ENCODE data around the gene GLRX.
"Not testable (repeated sequence)": the region's sequence is repeated elsewhere in the genome, so short reads cannot be mapped to it uniquely, and the experiment has no call there.

The GLRX gene

DNA sequence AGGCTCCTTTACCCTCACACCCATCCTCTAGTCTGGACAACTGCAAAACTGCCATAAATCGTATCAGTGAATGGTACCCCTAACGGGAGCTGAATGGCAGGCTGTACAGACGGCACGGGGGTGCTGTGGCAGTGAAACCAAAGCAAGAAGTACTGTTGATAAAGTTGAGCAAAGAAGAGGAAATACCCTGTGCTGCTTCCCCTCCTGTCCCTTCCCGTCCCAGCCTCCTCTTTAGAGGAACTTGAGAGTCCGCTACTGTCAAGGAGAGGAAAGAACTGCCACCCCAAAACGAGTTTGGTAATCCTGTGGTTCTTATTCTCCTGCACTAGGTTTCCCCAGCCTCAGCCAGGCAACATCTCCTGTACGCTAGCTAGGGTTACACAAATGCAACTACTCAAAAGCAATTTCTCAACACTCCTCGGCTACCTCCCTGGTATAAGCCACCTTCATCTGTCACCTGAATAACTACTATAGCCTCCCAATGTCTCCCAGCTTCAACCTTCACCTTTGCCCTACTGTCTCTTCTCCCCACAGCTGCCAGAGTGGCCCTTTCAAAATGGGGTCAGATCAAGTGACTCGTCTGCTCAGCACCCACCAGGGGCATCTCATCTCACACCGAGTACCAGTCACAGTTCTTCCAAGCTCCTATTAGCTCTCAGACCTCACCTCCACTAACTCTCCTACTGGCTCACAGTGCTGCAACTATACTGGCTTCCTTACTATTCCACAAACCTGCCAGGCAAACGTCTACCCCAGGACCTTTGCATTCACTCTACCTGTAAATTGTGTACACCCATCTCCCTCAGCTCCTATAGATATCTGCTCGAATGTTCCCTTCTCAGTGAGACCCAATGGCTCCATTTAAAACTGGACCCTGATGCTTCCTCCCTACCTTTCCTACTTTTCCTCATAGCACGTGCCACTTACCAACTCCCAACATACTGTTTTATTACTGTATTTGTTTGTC lies 4.1 kb downstream of the GLRX start:
- Histone ChIP-seq H3K27me3 (replicated peaks; ENCODE audit: control insufficient read depth, insufficient read depth, low read length) (no peaks in the 10 kb centered on the region), H3K4me3 (replicated peaks; ENCODE audit: low read depth, low read length) (peak overlapping the region; percentile 94), H3K36me3 (ENCODE audit: control insufficient read depth, insufficient read depth, low read length) (peaks cover 10% of the 10 kb centered on the region; the same call in 1 of the 2 replicates)
- TF ChIP-seq, protein P1, sequence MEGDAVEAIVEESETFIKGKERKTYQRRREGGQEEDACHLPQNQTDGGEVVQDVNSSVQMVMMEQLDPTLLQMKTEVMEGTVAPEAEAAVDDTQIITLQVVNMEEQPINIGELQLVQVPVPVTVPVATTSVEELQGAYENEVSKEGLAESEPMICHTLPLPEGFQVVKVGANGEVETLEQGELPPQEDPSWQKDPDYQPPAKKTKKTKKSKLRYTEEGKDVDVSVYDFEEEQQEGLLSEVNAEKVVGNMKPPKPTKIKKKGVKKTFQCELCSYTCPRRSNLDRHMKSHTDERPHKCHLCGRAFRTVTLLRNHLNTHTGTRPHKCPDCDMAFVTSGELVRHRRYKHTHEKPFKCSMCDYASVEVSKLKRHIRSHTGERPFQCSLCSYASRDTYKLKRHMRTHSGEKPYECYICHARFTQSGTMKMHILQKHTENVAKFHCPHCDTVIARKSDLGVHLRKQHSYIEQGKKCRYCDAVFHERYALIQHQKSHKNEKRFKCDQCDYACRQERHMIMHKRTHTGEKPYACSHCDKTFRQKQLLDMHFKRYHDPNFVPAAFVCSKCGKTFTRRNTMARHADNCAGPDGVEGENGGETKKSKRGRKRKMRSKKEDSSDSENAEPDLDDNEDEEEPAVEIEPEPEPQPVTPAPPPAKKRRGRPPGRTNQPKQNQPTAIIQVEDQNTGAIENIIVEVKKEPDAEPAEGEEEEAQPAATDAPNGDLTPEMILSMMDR (IDR thresholded peaks at IDR 0.05; ENCODE audit: insufficient read depth, low read length, poor library complexity, severe bottlenecking) = no peak
- no peak for DNase-seq (ENCODE audit: extremely low read depth, insufficient read length)

DNA sequence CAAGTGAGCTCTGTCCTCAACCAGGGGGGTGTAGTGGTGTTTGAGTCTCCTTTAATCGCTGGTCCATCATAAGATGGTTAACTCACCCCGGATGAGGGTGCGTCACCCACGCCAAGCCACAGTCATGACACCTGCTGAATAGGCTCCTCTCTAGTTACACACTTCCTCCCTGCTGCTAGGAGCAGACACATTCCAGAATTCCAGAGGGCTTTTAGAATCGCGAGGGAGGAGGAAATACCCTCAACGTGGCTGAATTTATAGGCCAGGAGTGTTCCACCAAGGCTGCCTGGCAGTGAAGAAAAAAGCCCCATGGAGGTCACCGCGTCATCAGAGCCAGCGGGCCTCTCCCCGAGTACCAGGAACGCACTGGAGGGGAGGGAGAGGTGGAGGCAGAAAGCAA lies 5.1 kb downstream of the GLRX start:
- TF ChIP-seq, protein P1 (IDR thresholded peaks at IDR 0.05; ENCODE audit: insufficient read depth, low read length, poor library complexity, severe bottlenecking) = no peak
- Histone ChIP-seq H3K4me3 (replicated peaks; ENCODE audit: low read depth, low read length) (peak overlapping the region; percentile 94), H3K36me3 (ENCODE audit: control insufficient read depth, insufficient read depth, low read length) (peaks cover 10% of the 10 kb centered on the region; the same call in 1 of the 2 replicates), H3K27me3 (replicated peaks; ENCODE audit: control insufficient read depth, insufficient read depth, low read length) (no peaks in the 10 kb centered on the region)
- no peak for DNase-seq (ENCODE audit: extremely low read depth, insufficient read length)

DNA sequence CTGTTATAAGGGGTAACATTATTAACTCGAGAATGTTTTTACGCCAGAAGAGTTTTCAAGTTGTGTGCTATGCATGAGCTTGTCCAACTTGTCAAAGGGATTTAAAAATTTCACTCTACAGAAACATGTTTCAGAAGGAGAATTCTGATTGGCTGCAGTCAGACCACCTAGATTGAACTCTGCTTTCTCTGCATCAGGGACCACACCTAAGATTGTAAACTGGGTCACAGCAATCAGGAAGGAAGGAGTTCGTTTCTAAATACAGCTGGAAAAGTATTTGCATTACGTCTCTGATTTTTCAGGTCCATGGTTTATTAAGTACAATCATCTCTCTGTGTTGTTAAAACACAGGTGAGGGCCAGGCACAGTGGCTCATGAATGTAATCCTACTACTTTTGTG lies 5.8 kb downstream of the GLRX start:
- TF ChIP-seq, protein P1 (IDR thresholded peaks at IDR 0.05; ENCODE audit: insufficient read depth, low read length, poor library complexity, severe bottlenecking) = no peak
- no peak overlapping the region for H3K4me3 ChIP-seq (replicated peaks; ENCODE audit: low read depth, low read length)
- H3K36me3 ChIP-seq (ENCODE audit: control insufficient read depth, insufficient read depth, low read length) = peaks cover 13% of the 10 kb centered on the region
- DNase-seq (ENCODE audit: extremely low read depth, insufficient read length) = no peak
- H3K27me3 ChIP-seq (replicated peaks; ENCODE audit: control insufficient read depth, insufficient read depth, low read length) = no peaks in the 10 kb centered on the region

DNA sequence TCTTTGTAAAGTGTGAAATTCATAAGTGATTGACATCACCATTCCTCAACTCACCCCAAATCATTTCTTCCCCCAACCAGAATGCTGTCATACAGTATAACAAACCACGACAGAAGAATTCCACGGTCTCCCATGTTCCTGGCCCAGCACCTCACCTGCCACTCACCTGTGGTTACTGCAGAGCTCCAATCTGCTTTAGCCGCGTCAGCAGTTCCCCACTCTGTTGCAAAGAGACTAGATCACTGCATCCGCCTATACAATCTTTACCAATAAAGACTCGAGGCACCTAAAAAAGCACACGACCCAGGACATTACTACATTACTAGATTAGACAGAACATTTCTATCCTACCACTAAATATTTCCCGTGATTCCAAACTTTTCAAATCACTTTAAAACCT lies 6.2 kb downstream of the GLRX start:
- Histone ChIP-seq H3K36me3 (ENCODE audit: control insufficient read depth, insufficient read depth, low read length) (peaks cover 13% of the 10 kb centered on the region), H3K27me3 (replicated peaks; ENCODE audit: control insufficient read depth, insufficient read depth, low read length) (no peaks in the 10 kb centered on the region), H3K4me3 (replicated peaks; ENCODE audit: low read depth, low read length) (no peak overlapping the region)
- TF ChIP-seq, protein P1 (IDR thresholded peaks at IDR 0.05; ENCODE audit: insufficient read depth, low read length, poor library complexity, severe bottlenecking) = no peak
- no peak for DNase-seq (ENCODE audit: extremely low read depth, insufficient read length)

DNA sequence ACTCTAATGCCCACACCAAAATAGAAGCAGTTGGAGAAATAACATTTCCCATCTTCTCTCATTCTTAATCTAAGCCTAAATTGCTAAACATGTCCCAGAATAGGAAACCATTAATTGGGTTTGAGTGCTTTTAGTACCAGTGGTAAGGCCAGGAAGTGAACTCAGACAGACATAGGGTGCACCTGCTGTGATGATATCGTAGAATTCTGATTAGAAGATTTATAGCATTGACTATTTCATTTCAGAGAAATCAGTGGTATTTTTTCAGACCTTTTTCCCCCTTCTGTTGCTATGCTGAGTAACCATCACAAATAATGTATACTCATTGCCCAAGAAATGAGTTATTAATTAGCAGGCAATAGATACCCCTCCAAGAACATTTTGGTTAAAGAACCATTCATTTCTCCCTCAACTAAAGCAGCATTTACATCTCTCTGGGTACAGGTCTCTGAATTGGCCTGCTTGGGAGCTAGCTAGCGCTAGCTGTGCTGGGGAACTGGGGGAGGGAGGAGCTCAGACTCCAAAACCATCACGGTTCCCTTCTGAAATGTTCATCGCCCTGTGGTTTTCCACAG lies 7.3 kb downstream of the GLRX start:
- Histone ChIP-seq H3K27me3 (replicated peaks; ENCODE audit: control insufficient read depth, insufficient read depth, low read length) (no peaks in the 10 kb centered on the region), H3K4me3 (replicated peaks; ENCODE audit: low read depth, low read length) (no peak overlapping the region), H3K36me3 (ENCODE audit: control insufficient read depth, insufficient read depth, low read length) (peaks cover 13% of the 10 kb centered on the region)
- TF ChIP-seq, protein P1 (IDR thresholded peaks at IDR 0.05; ENCODE audit: insufficient read depth, low read length, poor library complexity, severe bottlenecking) = no peak
- DNase-seq (ENCODE audit: extremely low read depth, insufficient read length) = no peak

DNA sequence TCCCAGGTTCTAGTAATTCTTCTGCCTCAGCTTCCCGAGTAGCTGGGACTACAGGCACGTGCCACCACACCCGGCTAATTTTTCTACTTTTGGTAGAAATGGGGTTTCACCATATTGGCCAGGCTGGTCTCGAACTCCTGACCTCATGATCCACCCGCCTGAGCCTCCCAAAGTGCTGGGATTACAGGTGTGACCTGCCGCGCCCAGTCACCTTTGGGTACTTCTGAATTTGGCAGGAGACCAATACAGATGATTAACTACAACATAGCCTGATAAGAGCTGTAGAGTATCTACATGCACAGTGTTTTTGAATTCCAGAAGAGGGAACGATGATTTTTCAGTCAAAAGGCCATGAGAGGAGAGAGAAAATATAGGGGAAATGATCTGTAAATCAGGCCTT lies 9.5 kb downstream of the GLRX start:
- H3K27me3 ChIP-seq (replicated peaks; ENCODE audit: control insufficient read depth, insufficient read depth, low read length); H3K4me3 ChIP-seq (replicated peaks; ENCODE audit: low read depth, low read length); DNase-seq (ENCODE audit: extremely low read depth, insufficient read length): not testable (repeated sequence)
- peaks cover 13% of the 10 kb centered on the region for H3K36me3 ChIP-seq (ENCODE audit: control insufficient read depth, insufficient read depth, low read length)
